Measurements from ENCODE around the gene MARCHF2.
"Not testable (repeated sequence)": the region's sequence is repeated elsewhere in the genome, so short reads cannot be mapped to it uniquely, and the experiment has no call there.

Gene MARCHF2

GRCh38 chr19:8413629-8413995 lies 507 bp downstream of the MARCHF2 start:
- DNase-seq = no peak

- no peak for DNase-seq
Measured at GRCh38 chr19:8416796-8417195, 3.7 kb downstream of the MARCHF2 start.

- no peak for DNase-seq
Measured at GRCh38 chr19:8421484-8422461, 8.7 kb downstream of the MARCHF2 start.

GRCh38 chr19:8423817-8424223 lies 10.7 kb downstream of the MARCHF2 start:
- DNase-seq = no peak

- DNase-seq = not testable (repeated sequence)
Measured at GRCh38 chr19:8425331-8425730, 12.2 kb downstream of the MARCHF2 start.

- no peak for DNase-seq
Measured at GRCh38 chr19:8426283-8426682, 13.2 kb downstream of the MARCHF2 start.

GRCh38 chr19:8429044-8429443 lies 15.9 kb downstream of the MARCHF2 start:
- DNase-seq = no peak

GRCh38 chr19:8429826-8430225 lies 16.7 kb downstream of the MARCHF2 start:
- no peak for DNase-seq

- DNase-seq = no peak
Measured at GRCh38 chr19:8430650-8431049, 17.5 kb downstream of the MARCHF2 start.

GRCh38 chr19:8438236-8438635 lies 25.1 kb downstream of the MARCHF2 start:
- DNase-seq = no peak

GRCh38 chr19:8441725-8442544 lies 28.8 kb downstream of the MARCHF2 start:
- no peak for DNase-seq

- DNase-seq = not testable (repeated sequence)
Measured at GRCh38 chr19:8444140-8444676, 31.1 kb downstream of the MARCHF2 start.

GRCh38 chr19:8444677-8445487 lies 31.8 kb downstream of the MARCHF2 start, which contains the start of gene HNRNPM:
TSS of gene HNRNPM (plus strand) at chr19:8444975. CDS start at chr19:8444999, 24 bp downstream.
- peak; percentile 100 for DNase-seq

- DNase-seq = no peak
Measured at GRCh38 chr19:8445488-8446001, 32.4 kb downstream of the MARCHF2 start.

- DNase-seq = no peak
Measured at GRCh38 chr19:8446061-8446709, 33.1 kb downstream of the MARCHF2 start.

GRCh38 chr19:8449830-8450229 lies 36.7 kb downstream of the MARCHF2 start:
- DNase-seq = no peak

- DNase-seq = no peak
Measured at GRCh38 chr19:8451377-8451776, 38.3 kb downstream of the MARCHF2 start.

GRCh38 chr19:8451885-8452284 lies 38.8 kb downstream of the MARCHF2 start:
- DNase-seq = peak; percentile 12

GRCh38 chr19:8452446-8453123 lies 39.5 kb downstream of the MARCHF2 start:
- no peak for DNase-seq

- no peak for DNase-seq
Measured at GRCh38 chr19:8453616-8454015, 40.5 kb downstream of the MARCHF2 start.

- DNase-seq = no peak
Measured at GRCh38 chr19:8454218-8454617, 41.1 kb downstream of the MARCHF2 start.
